Measurements from ENCODE around the gene ARMC6.
"Not testable (repeated sequence)": the region's sequence is repeated elsewhere in the genome, so short reads cannot be mapped to it uniquely, and the experiment has no call there.

ARMC6 gene

DNA sequence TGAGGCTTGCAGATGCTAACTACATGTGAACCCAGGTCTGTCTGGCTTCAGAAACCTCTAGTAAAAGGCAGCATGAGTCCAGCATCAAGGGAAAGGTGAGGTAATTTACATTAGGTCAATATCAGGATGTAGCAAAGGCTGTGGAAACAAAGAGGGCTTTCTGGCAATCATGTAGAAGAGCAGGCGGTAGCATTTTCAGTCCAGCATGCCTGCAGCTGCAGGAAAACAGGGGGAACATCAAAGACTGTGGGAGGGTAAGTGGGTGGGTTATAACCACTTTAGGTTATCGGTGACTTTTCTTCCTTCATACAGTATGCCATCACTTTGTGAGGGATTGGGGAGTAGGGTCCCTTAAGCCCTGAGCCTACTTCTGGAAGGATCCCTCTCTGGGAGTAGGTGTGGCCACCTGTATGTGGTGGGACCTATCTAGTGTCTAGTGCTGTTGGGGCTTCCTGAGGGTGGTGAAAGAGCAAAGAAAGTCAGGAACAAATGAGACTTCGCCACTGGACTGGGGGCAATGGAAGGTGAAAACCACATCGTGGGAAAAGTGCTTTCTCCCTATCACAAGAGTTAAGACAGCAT, 10.9 kb upstream of the ARMC6 start:
- no peak for DNase-seq (ENCODE audit: low read depth in 2 of 2)

- not testable (repeated sequence) for DNase-seq (ENCODE audit: low read depth in 2 of 2)
Measured at GRCh38 chr19:19023376-19023775, 10.0 kb upstream of the ARMC6 start.

DNA sequence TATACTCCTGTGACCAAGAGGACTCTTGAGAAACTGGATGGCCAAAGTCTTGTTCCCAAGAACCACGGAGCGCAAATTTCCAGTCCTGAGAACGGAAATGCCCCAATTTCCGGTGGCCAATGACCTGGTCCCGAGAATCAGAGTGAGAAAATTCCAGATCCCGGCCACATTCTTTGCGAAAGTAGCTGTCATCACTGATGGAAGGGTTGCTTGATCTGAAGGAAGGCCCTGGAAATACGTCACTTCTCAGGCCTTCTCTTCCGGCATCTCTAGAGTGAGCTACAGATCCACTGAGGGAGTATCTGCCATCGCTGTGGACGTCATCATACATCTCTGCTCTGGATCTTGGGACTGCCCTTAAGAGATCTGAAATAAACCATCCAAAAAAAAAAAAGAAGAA, 7.5 kb upstream of the ARMC6 start:
- DNase-seq (ENCODE audit: low read depth in 2 of 2), result no peak

DNA sequence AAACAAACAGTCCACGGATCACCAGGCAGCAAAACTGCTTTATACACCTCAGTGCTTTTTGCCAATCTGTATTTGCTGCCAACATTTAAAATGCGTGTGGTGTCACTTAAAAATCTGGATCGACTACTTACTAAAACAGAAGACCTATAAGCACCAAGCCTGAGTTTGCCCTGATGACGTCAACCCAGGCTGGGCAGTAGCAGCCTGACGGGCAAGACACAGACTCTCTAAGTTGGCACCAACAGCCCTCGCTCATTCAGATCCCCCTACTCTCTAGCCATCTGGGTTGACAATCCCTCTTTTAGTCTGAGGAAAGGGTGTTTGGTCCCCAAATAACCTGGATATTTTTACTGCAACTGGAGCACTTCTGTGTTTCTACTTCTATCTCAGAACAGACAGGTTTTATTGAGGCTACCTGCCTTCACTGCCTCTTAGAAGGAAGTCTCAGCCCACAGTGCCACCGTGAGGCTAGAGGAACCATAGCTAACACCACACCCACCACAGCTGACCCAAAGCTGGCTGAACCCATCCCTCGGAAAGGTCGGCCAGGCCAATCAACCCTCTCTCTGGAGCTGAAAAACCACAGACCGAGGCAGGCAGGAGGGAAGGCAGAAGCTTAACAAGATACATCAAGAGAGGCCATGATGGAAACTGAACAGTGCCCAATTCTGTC, 7.0 kb upstream of the ARMC6 start:
- no peak for DNase-seq (ENCODE audit: low read depth in 2 of 2)

GRCh38 chr19:19027228-19027627, 6.2 kb upstream of the ARMC6 start:
- no peak for DNase-seq (ENCODE audit: low read depth in 2 of 2)

- no peak for DNase-seq (ENCODE audit: low read depth in 2 of 2)
Measured at GRCh38 chr19:19028526-19028925, 4.9 kb upstream of the ARMC6 start.

DNA sequence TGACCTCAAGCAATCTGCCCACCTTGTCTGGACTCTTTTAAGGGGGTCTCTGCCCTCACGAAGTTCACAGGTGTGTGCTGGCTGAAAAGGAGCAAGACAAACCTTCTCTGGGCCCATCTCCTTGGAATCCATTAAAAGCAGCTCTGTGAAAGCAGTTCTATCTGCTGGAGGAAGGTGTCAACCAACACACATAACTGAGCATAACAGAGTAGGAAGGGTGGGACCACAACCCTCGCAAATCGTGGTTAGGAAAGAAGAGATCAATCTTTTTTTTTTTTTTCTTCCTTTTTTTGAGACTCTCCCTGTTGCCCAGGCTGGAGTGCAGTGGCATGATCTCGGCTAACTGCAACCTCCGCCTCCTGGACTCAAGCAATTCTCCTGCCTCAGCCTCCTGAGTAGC, 1.5 kb upstream of the ARMC6 start:
- no peak for DNase-seq (ENCODE audit: low read depth in 2 of 2)

DNA sequence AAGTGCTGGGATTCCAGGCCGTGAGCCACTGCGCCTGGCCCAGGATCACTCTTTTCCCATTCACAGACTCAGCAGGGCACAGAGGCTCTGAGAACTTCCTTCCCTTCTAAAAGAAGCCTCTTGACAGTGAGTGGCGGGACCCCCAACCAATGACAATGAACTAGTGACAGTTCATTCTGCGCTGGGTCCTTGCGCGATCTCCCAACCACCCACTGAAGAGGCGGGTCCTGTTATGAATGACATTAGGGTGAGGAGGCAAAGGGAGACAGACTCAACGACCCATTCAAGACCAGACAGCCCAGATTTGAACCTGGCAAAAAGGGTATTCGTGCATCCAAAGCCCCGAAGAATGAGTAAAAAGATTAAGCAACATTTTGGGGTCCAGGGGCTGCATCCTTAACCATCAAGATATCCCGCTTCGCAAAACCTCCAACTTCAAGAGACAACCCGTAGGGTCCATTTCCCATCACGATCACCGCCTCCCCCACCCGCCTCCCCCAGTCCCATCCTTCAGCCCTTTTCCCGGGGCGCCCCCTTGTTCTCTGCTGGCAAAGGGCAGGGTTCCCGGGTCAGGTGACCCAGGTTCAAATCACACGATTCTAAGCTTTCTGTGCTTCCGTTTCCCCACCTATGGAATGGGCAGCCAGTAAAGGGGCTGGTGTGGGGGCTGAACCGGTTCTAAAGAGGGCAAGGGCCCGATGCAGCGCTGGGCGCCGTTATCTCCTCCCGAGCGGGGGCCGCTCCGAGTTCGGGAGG, 805 bp upstream of the ARMC6 start:
- DNase-seq (ENCODE audit: low read depth in 2 of 2), result peak; percentile 51 to 53

GRCh38 chr19:19033176-19033425, 302 bp upstream of the ARMC6 start:
- DNase-seq (ENCODE audit: low read depth in 2 of 2), result no peak

- peak in 1 of 2 donors; percentile 36 for DNase-seq (ENCODE audit: low read depth in 2 of 2)
Measured at GRCh38 chr19:19034204-19034624, 811 bp downstream of the ARMC6 start.

DNA sequence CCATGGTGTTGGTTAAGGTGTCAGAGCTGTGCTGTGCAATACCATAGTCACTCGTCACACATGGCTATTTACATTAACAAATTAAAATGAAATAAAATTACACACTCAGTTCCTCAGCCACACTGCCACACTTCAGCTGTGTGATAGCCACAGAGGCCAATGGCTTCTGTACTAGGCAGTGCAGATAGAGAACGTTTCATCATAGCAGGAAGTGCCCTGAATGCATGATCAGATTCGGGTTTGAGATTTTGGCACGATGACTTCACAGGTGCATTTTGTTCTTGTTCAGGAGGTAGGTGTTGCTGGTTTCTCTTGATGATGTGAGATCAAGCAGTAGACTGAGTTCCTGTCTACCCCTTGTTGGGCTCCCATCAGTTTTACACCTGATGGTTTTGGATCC, 6.5 kb downstream of the ARMC6 start:
- no peak for DNase-seq (ENCODE audit: low read depth in 2 of 2)

GRCh38 chr19:19040417-19040816, 7.0 kb downstream of the ARMC6 start:
- no peak for DNase-seq (ENCODE audit: low read depth in 2 of 2)

DNA sequence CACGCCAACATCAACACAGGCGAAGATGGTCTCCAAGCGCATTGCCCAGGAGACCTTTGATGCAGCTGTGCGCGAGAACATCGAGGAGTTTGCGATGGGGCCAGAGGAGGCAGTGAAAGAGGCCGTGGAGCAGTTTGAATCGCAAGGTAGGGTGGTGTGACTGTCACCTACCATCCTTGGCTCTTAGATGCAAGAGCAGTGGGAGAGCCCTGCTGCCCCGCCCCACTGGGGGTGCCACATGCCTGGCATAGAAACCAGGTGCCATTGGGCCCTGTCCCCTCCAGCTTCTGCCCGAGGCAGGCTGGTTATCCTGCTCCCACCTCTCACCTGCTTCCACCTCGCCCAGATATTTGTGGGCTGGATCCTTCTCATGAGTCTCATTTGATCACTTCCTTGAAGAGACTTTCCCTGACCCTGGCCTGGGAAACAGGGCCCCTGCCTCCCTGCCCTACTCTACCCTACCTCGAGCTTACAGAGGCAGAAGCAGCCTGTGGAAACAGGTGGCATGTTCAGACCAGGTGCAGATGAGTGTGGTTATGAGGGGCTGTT, 9.4 kb downstream of the ARMC6 start:
- no peak for DNase-seq (ENCODE audit: low read depth in 2 of 2)

DNA sequence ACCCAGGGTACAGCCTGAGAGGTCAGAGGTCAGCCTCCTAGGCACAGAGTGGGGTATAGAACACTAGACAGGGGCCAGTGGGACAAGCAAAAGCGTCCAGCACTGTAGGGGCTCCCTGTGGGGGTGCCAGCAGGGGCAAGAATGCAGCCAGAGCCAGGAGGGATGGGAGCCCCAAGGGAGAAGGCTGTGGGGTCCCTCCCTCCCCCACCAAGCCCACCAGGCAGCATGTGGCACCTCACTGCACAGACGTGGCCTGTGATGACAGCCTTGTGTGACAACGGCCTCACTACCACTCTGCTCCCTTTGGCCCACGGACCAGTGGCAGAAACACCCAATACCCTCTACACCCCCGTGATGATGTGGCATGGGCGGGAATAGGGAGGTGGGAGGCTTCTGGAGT, 10.1 kb downstream of the ARMC6 start:
- no peak for DNase-seq (ENCODE audit: low read depth in 2 of 2)

DNA sequence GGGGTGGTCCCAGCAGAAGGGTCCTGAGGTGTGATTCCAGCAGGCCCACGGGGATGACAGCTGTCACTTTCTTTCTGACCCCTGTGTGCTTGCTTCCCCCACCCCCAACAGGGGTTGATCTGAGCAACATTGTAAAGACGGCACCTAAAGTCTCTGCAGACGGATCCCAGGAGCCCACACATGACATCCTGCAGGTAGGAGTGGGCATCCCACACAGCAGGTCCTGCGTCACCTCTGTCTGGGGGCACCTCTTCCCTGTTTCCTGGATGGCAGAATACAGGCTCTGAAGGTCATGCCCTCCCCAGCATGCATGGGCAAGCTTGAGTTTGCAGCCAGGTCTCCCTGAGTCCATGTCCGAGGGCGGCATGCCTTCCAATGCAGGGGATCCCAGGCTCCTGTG, 10.5 kb downstream of the ARMC6 start:
- DNase-seq (ENCODE audit: low read depth in 2 of 2), result no peak

DNA sequence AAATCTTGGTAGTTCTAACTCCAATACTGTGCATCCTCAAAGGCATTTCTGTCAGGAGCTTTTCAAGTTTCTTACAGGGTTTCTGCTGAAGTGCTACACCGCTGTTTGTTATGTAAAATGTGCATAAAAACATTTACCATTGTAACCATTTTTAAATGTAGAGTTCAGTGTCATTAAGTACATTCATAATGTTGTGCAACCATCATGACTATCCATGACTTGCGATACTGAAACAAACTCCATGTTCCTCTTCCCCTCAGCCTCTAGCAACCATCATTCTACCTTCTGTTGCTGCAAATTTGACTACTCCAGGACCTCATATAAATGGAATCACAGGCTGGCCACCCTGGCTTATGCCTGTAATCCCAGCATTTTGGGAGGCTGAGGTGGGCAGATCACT, 16.0 kb downstream of the ARMC6 start:
- DNase-seq (ENCODE audit: low read depth in 2 of 2), result no peak

- no peak for DNase-seq (ENCODE audit: low read depth in 2 of 2)
Measured at GRCh38 chr19:19050104-19050503, 16.7 kb downstream of the ARMC6 start.

- DNase-seq (ENCODE audit: low read depth in 2 of 2), result no peak
Measured at GRCh38 chr19:19050731-19051130, 17.3 kb downstream of the ARMC6 start.

GRCh38 chr19:19051478-19052213, 18.2 kb downstream of the ARMC6 start:
- no peak for DNase-seq (ENCODE audit: low read depth in 2 of 2)

DNA sequence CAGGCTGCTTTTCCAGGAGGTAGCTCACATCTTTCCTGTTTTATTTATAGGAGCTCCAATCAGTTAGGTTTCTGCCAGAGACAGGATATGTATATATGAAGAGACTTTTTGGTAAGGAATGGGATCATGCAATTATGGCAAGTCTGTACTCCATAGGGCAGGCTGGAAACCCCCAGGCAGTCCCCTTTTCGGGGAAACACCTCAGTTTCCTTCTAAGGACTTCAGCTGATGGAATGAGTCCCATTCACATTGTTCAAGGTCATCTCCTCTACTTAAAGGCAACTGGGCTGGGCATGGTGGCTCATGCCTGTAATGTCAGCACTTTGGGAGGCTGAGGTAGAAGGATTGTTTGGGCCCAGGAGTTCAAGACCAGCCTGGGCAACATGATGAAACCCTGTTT, 19.5 kb downstream of the ARMC6 start:
- no peak for DNase-seq (ENCODE audit: low read depth in 2 of 2)

DNA sequence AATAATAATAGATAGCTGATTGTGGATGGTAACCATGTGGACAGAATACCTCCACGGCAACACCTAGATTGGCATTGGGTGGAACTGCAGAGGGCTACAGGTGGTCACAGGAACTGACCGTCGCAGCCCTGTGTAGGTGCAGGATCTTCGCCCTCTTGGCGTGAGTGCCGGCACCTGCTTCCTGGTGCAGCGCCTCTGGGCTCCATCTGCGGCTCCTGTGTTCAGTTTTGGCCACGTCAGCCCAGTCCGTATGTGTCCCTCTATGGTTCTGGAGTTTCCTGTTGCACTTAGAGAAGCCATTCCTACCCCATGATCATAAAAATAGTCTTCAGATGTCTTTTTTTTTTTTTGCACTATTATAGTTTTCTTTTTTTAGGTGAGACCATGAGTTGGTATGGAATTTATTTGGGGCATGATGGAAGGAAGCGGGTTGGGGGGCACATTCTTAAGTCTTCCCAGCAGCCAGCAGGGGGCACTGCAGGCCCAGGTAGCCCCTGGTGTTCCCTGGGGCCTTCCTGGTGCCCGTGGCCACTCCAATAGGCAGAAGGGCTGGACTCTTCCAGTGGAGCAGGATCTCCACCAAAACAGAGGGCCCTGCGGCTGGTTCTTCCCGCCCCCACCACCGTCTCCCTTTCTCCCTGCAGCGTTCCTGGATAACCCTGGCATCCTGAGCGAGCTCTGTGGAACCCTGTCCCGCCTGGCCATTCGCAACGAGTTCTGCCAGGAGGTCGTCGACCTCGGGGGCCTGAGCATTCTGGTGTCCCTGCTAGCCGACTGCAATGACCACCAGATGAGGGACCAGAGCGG, 20.3 kb downstream of the ARMC6 start:
- DNase-seq (ENCODE audit: low read depth in 2 of 2), result peak in 1 of 2 donors; percentile 38

Measured in stimulated activated CD8-positive, alpha-beta memory T cell treated with anti-CD3 and anti-CD28 coated beads, Interleukin-7, amount 100 ng/mL, for 1 hour (primary cell).